Adrenal gland (tissue), 19 donors: Measurements from ENCODE around the gene CELF3. TPM values are rescaled to one million over a fixed set of nuclear protein-coding genes. Genes with fewer than 3 reads are reported as not detected.
A peak's percentile ranks its signal among the peaks of the same experiment; 100 is the strongest.

Source experiments
- DNase-seq, 7 donors: peaks; one replicate each; pipeline ENCODE4 v3.0.0-alpha.2; 2019 to 2020
- H3K27ac ChIP-seq, 5 donors: fragments of 200-600 bp; sonication (generic) in 4 of 5; 1 replicate in 3 of 5; 2 replicates in 2 of 5; pipeline versions ENCODE4 v1.5.1 to v1.8.0; 2016 to 2020; ENCODE audit warnings: mild to moderate bottlenecking in 1 of 5
- H3K27me3 ChIP-seq: fragments of 200-600 bp; 2 replicates; pipeline ENCODE4 v1.8.0; 2021
- H3K36me3 ChIP-seq, 2 donors: fragments of 200-600 bp; replicated peaks in 1 of 2; 1 replicate in 1 of 2; 2 replicates in 1 of 2; pipeline versions ENCODE4 v1.5.1 to v1.8.0; 2018 to 2022
- H3K4me1 ChIP-seq, 2 donors: fragments of 200-600 bp; replicated peaks in 1 of 2; 1 replicate in 1 of 2; 2 replicates in 1 of 2; pipeline versions ENCODE4 v1.5.1 to v1.8.0; 2018 to 2021
- H3K4me3 ChIP-seq, 4 donors: fragments of 200-600 bp; sonication (generic) in 3 of 4; one replicate each; pipeline ENCODE4 v1.5.1; 2016 to 2018
- H3K9me3 ChIP-seq, 3 donors: fragments of 200-600 bp; sonication (generic) in 1 of 3; replicated peaks in 1 of 3; 1 replicate in 2 of 3; 2 replicates in 1 of 3; pipeline versions ENCODE4 v1.5.1 to v1.8.0; 2016 to 2021
- POLR2A ChIP-seq, 2 donors: fragments of 450-650 bp; IDR thresholded peaks; one replicate each; pipeline ENCODE4 v1.6.1; 2017; ENCODE audit warnings: antibody characterized with exemption in 2 of 2, mild to moderate bottlenecking in 2 of 2, moderate library complexity in 1 of 2
- WGBS, 4 donors: extraction: QIAGEN DNeasy Blood & Tissue Kit in 2 of 4; methylation state at CpG; one replicate each; pipeline versions ENCODE4 v1.1.5 to v1.1.7; 2013 to 2017; 5-methylcytosine and 5-hydroxymethylcytosine counted together
- intact Hi-C, 2 donors: fragments of 100-400 bp; cut with DNase I; formaldehyde crosslinking; loops; one replicate each; pipeline versions ENCODE4 v1.14.1 to v1.15.0; 2022 to 2023
- long read RNA-seq, 10 donors: library from polyadenylated mRNA in 3 of 10; unstranded in 2 of 10; stranded (forward) in 1 of 10; transcript quantifications; one replicate each; pipeline ENCODE4 v2.0.0 and lab custom pipeline, GENCODE V29; 2021 to 2026
- polyA plus RNA-seq, 3 donors: library from polyadenylated mRNA; stranded (reverse); fragments of 200-250 nt in 2 of 3; fragments of 350-450 nt in 1 of 3; fragmentation: Illumina TruSeq in 1 of 3; extraction: RNeasy Lipid Tissue Mini Kit (QIAGEN cat#74804) in 1 of 3; gene quantifications; one replicate each; pipeline ENCODE4 v1.2.3, GENCODE V29; 2013 to 2014
- total RNA-seq, 9 donors: library from RNA; depleted of rRNA in 4 of 9; stranded (reverse); fragments of >200 nt in 4 of 9; fragments of 120-200 nt in 1 of 9; fragmentation: NEBNext Ultra II Directional in 1 of 9; extraction: Animal tissue kit (Norgen Biotek cat#: 25700) in 1 of 9; gene quantifications; one replicate each; pipeline versions ENCODE4 v1.1.0 to v1.2.4, GENCODE V29; 2013 to 2023
- TF ChIP-seq, protein P1 (sequence below), 6 experiments: fragments of 450-650 bp in 4 of 6; fragments of 200-600 bp in 2 of 6; sonication (generic) in 1 of 6; IDR thresholded peaks; 1 replicate in 5 of 6; 2 replicates in 1 of 6; pipeline versions ENCODE4 v1.5.1 to v1.8.0; 2016 to 2021; ENCODE audit warnings: antibody characterized with exemption in 6 of 6, mild to moderate bottlenecking in 2 of 6, moderate library complexity in 1 of 6
- donor health status: healthy with polysubstance abuse.
- donor health status: Bipolar disorder and iron deficiency.
- donor health status: DM: yes; HTN: yes; CAD: no.
- donor health status: DM: no; HTN: no; CAD: no.
- donor health status: DM: no; HTN: no; CAD: no.
- donor health status: DM: yes; HTN: yes; CAD: no.

Gene CELF3
- total RNA-seq (1 to 10 TPM in 4 of 9 donors, under 1 TPM in 2, not detected in 3; 0.10 to 9.2 (median 4.5) TPM), polyA plus RNA-seq (100 to 1,000 TPM in 1 of 3 donors, 10 to 100 TPM in 1, 1 to 10 TPM in 1; 6.8 to 128 (median 16.1) TPM)
- long read RNA-seq, donor 1 = 0 reads
- long read RNA-seq, donor 2 = 0 reads
- long read RNA-seq, donor 3 = 0 reads
- long read RNA-seq, donor 4 = 0 reads
- long read RNA-seq, donor 5 = 0 reads
- long read RNA-seq, donor 6, partial matches to known transcripts = 0 of 1 reads
- long read RNA-seq, donor 6, other reads (novel, unspliced or antisense) = 1 of 1 reads
- long read RNA-seq, donor 7 = 0 reads
- long read RNA-seq, donor 8 = 0 reads
- long read RNA-seq, donor 9 = 0 reads
- long read RNA-seq, donor 10 = 0 reads

- Histone ChIP-seq H3K27ac (peak within 1 kb of the TSS in 1 of 5 donors; percentile 64), H3K36me3 (no peaks in the 10 kb centered on the region), H3K4me1 (peaks cover 12 to 18% of the 10 kb centered on the region in 2 donors), H3K27me3 (no peaks in the 10 kb centered on the region), H3K9me3 (no peaks in the 10 kb centered on the region), H3K4me3 (no peak within 1 kb of the TSS)
- TF ChIP-seq POLR2A (IDR thresholded peaks at IDR 0.05) = no peak
- TF ChIP-seq, protein P1, sequence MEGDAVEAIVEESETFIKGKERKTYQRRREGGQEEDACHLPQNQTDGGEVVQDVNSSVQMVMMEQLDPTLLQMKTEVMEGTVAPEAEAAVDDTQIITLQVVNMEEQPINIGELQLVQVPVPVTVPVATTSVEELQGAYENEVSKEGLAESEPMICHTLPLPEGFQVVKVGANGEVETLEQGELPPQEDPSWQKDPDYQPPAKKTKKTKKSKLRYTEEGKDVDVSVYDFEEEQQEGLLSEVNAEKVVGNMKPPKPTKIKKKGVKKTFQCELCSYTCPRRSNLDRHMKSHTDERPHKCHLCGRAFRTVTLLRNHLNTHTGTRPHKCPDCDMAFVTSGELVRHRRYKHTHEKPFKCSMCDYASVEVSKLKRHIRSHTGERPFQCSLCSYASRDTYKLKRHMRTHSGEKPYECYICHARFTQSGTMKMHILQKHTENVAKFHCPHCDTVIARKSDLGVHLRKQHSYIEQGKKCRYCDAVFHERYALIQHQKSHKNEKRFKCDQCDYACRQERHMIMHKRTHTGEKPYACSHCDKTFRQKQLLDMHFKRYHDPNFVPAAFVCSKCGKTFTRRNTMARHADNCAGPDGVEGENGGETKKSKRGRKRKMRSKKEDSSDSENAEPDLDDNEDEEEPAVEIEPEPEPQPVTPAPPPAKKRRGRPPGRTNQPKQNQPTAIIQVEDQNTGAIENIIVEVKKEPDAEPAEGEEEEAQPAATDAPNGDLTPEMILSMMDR (IDR thresholded peaks at IDR 0.05) = no peak
- 8 to 17% (median 10%) methylated on average over 20 to 27 of the region's 27 CpGs for WGBS, 4 donors
- intact Hi-C loops = no loop called here
- peak in 3 of 7 donors; percentile 36 to 91 (median 38) for DNase-seq
Measured at GRCh38 chr1:151716771-151717631, at the start of gene CELF3. CELF3 (minus strand) TSS chr1:151716803; CDS start chr1:151716020, 783 bp downstream.

GRCh38 chr1:151763990-151764389, 47.4 kb upstream of the CELF3 start:
- intact Hi-C loops = no loop called here
- WGBS, 4 donors = 57 to 69% (median 60%) methylated on average over 10 of the region's 10 CpGs
- Histone ChIP-seq H3K4me1 (peaks cover 9 to 11% of the 10 kb centered on the region in 2 donors), H3K4me3 (peak overlapping the region in 2 of 4 donors; percentile 76 to 81), H3K27ac (peak overlapping the region; percentile 6 to 91 (median 81)), H3K9me3 (no peaks in the 10 kb centered on the region), H3K36me3 (peaks cover 0 to 30% of the 10 kb centered on the region in 2 donors), H3K27me3 (no peaks in the 10 kb centered on the region)
- DNase-seq = no peak
- TF ChIP-seq POLR2A (IDR thresholded peaks at IDR 0.05) = no peak

DNA sequence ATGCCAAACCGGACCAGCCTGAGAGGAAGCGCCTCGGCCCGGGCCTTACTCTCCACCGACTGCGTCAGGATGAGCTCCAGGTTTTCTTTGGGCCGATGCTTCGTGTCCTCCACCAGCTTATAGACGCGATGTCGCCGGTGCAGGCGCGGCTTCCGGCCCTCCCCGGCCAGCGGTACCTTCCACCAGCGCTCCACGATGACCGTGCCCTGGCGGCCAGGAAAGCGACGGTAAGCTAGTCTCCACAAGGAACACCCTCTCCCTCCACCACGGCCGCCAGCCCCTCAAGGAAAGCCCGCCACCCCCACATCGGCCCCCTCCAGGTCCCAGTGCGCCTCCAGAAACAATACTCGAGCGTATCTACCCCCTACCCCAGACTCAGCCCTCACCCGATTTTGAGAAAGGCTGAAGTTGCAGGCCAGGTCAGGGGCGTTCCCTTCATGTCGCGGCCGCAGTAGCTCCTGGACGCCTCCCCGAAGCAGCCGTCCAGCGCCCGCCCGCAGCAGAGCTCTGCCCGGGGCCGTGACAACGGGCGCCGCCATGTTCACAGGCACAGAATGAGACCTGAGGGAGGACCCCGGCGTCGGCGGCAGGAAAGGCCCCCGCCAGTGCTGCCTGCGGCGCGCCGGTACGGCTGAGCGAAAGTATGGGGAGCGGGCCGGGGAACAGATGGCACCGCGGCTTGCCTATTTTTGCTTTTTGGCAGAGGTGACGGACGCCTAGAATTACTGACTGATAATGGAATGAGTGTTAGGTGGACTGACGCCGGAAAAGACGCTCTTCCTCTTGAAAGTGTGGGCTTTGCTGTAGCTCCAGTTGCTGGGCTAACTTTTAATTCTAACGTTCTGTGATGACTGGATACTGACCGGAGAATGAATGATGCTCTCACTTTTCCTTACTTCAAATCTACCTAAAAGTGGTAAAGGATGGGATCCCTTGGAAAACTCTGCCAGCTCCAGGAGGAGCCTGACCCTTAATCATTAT, 46.6 kb upstream of the CELF3 start, which contains the start of gene MRPL9:
Gene MRPL9 (minus strand): TSS at position 556 of the 981 bp plus-strand sequence. CDS start 17 bp downstream, at position 539.
- intact Hi-C loops = no loop called here
- TF ChIP-seq, protein P1 (IDR thresholded peaks at IDR 0.05) = no peak
- peak; percentile 60 to 63 for TF ChIP-seq POLR2A (IDR thresholded peaks at IDR 0.05)
- 0 to 1% (median 0%) methylated on average over 27 to 68 of the region's 68 CpGs for WGBS, 4 donors

More for the DNA sequence above, 46.6 kb upstream of the CELF3 start, which contains the start of gene MRPL9:
- Histone ChIP-seq H3K4me1 (peaks cover 9 to 11% of the 10 kb centered on the region in 2 donors), H3K36me3 (peaks cover 0 to 37% of the 10 kb centered on the region in 2 donors), H3K27ac (peak within 1 kb of the TSS; percentile 6 to 91 (median 81)), H3K9me3 (no peaks in the 10 kb centered on the region), H3K4me3 (peak within 1 kb of the TSS in 3 of 4 donors; percentile 7 to 81 (median 76)), H3K27me3 (no peaks in the 10 kb centered on the region)
- DNase-seq = peak; percentile 78 to 87 (median 81)
